Mammary epithelial cell (primary cell): ENCODE results near the gene CNNM3.

Source experiments
- CTCF ChIP-seq, 2 donors: IDR thresholded peaks in 1 of 2; conservative IDR thresholded peaks in 1 of 2; 2 replicates each; pipeline ENCODE4 v1.5.1; 2011 to 2012; ENCODE audit warnings: inconsistent platforms in 2 of 2, low read length in 2 of 2, mild to moderate bottlenecking in 2 of 2, control low read depth in 1 of 2, low read depth in 1 of 2; ENCODE audit not compliant: insufficient read depth in 1 of 2; ENCODE audit errors: extremely low read depth in 1 of 2
- EZH2 ChIP-seq: IDR thresholded peaks from 2 replicates; pipeline ENCODE4 v1.6.1; 2012; ENCODE audit warnings: low read length, inconsistent platforms, borderline replicate concordance

- TF ChIP-seq CTCF (conservative IDR thresholded peaks at IDR 0.05 in 1 of 2, IDR thresholded peaks at IDR 0.05 in 1 of 2; ENCODE audit: extremely low read depth in 1 of 2, insufficient read depth in 1 of 2, low read depth in 1 of 2, low read length in 2 of 2) (peak in 1 of 2 donors; percentile 26), EZH2 (no peak)
These were observed 44.1 kb upstream of the CNNM3 start for GRCh38 chr2:96771796-96772618.
